NAMALWA (cell line): Measurements from ENCODE around the gene MTHFD1L.
"Not testable (repeated sequence)": the region's sequence is repeated elsewhere in the genome, so short reads cannot be mapped to it uniquely, and the experiment has no call there.

Experiments
- DNase-seq: peaks from one replicate; pipeline ENCODE4 v3.0.0-alpha.2; 2015; ENCODE audit warnings: low spot score

Gene MTHFD1L

GRCh38 chr6:151123641-151124040 is 258.1 kb downstream of the MTHFD1L start:
- not testable (repeated sequence) for DNase-seq

- DNase-seq, result not testable (repeated sequence)
These were observed 259.7 kb downstream of the MTHFD1L start for GRCh38 chr6:151125242-151125641.

GRCh38 chr6:151125651-151126416 is 260.3 kb downstream of the MTHFD1L start:
- not testable (repeated sequence) for DNase-seq

DNA sequence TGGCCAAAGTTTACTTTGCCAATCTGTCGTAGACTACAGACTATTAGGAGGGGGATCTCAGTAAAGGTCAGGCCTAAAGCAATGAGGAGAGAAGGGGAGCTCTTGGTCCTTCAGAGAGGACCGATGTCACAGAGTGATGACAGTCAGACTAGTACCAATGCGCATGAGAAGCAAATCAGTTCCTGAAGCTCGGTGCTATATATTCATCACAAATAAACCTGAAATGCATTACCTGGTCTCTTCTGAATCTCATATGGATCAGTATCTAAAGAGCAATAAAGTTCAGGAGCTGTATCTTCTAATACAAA is 260.9 kb downstream of the MTHFD1L start:
- DNase-seq, result not testable (repeated sequence)

DNA sequence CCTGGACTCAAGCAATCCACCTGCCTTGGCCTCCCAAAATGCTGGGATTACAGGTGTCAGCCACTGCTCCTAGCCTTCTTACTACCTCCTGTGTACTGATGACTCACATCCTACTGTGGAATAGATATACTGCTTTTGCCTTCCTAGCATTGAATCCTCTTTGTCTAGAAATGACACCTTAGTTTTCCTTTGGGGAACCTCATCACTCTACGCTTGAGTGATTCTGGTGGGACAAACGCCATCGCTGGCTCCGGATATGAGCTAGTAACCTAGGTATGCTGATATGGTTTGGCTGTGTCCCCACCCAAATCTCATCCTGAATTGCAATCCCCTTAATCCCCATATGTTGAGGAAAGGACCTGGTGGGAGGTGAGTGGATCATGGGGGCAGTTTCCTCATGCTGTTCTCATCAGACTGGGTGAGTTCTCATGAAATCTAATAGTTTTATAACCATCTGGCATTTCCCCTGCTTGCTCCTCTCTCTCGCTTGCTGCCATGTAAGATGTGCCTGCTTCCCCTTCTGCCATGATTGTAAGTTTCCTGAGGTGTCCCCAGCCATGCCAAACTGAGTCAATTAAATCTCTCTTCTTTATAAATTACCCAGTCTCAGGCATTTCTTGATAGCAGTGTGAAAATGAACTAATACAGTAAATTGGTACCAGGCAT is 261.8 kb downstream of the MTHFD1L start:
- DNase-seq, result not testable (repeated sequence)

- no peak for DNase-seq
These were observed 263.4 kb downstream of the MTHFD1L start for GRCh38 chr6:151128763-151129370.

DNA sequence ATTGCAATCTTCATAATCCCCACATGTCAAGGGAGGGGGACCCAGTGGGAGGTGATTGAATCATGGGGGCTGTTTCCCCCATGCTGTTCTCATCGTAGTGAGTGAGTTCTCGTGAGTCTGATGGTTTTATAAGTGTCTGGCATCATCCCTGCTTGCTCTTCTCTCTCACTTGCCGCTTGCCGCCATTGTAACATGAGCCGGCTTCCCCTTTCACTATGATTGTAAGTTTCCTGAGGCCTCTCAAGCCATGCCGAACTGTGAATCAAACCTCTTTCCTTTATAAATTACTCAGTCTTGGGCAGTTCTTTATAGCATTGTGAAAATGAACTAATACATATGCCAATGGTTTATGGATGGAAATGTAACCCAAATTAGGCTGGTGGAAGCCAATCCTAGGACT is 264.8 kb downstream of the MTHFD1L start:
- no peak for DNase-seq

GRCh38 chr6:151131324-151132007 is 266.0 kb downstream of the MTHFD1L start:
- DNase-seq, result no peak

- DNase-seq, result no peak
These were observed 270.7 kb downstream of the MTHFD1L start for GRCh38 chr6:151136141-151136755.

- no peak for DNase-seq
These were observed 272.0 kb downstream of the MTHFD1L start for GRCh38 chr6:151137542-151137941.

GRCh38 chr6:151139524-151139923 is 274.0 kb downstream of the MTHFD1L start:
- no peak for DNase-seq

DNA sequence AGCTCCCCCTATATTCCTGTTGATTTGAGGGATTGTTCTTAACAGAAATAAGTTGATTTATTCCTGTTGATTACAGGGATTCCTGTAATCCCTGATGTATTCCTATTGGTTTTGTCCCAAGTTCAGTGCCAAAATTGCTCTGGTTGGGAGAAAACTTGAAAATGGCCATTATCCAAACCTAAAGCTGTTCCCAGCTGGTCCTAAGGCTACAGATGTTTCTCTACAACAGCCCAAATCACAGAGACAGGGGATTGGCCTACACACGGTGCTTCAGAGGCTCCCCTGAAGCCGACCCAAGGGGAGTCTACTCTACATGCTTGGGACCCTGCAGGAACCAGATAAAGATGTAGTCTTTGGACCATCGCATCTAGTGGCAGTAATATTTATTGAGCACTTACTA is 275.3 kb downstream of the MTHFD1L start:
- no peak for DNase-seq

GRCh38 chr6:151141685-151142084 is 276.2 kb downstream of the MTHFD1L start:
- DNase-seq, result no peak

DNA sequence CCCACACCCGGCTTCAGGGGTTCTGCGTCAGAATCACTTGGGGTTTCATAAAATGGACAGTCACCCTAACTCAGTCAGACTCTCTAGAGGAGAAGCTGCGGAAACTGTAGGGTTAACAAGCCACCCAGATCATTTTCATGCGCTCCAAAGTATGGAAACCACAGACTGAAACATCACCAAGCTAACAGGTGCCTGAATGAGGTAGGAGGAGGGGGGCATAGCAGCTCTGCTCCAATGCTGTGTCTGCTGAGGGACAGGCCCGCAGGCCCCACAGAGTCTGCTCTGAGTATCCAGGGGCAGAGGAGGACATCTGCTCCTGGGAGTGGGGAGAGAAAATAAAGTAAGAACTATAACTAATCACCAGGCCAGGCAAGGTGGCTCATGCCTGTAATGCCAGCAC is 277.2 kb downstream of the MTHFD1L start:
- no peak for DNase-seq

- DNase-seq, result no peak
These were observed 277.8 kb downstream of the MTHFD1L start for GRCh38 chr6:151143337-151143736.

DNA sequence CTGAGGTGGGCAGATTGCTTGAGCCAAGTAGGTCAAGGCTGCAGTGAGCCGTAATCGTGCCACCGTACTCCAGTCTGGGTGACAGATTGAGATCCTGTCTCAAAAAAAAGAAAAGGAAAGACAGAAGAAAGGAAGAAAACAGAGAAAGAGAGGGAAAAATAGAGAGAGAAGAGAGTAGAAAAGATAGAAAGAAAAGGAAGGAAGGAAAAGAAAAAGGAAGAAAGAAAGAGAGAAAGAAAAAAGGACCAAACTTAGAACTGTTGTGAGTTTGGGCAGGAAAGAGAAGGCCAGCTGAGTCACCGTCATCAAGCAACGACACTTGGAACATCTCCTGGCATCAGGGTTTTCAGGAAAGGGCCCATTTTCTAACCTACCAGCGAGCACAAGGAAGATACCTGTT is 278.3 kb downstream of the MTHFD1L start:
- no peak for DNase-seq

GRCh38 chr6:151147118-151147832 is 281.8 kb downstream of the MTHFD1L start:
- no peak for DNase-seq

- DNase-seq, result no peak
These were observed 282.6 kb downstream of the MTHFD1L start for GRCh38 chr6:151148111-151148510.

DNA sequence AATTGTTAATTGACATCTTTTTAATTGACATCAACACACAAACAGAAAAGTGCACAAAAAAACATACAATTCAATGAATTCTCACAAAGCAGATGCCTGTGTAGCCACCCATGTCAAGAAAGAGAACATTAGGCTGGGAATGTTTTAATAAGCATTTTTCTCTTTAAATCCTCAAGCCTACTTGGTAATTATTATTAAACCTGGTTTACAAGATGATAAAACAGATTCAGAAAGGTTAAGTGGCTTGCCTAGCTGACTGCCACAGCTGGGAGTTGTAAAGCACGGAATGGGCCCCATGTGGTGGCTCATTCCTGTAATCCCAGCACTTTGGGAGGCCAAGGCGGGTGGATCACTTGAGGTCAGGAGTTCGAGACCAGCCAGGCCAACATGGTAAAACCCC is 284.3 kb downstream of the MTHFD1L start:
- DNase-seq, result no peak
